IMR-90 (cell line): ENCODE data around the gene GRIN1.

Experiments
- CEBPB ChIP-seq: IDR thresholded peaks from 2 replicates; pipeline ENCODE4 v1.6.1; 2012; ENCODE audit warnings: low read depth, low read length, improper control_type of control experiment
- MAFK ChIP-seq: IDR thresholded peaks from 2 replicates; pipeline ENCODE4 v1.6.1; 2012; ENCODE audit warnings: low read depth, low read length, improper control_type of control experiment

- TF ChIP-seq MAFK (no peak), CEBPB (no peak)
Measured at GRCh38 chr9:137175345-137175961, 36.5 kb downstream of the GRIN1 start.
